Peyer's patch (tissue), 4 donors: ENCODE measurements around the gene OLFM1. TPM values are rescaled to one million over a fixed set of nuclear protein-coding genes. Genes with fewer than 3 reads are reported as not detected.
"Not testable (repeated sequence)": the region's sequence is repeated elsewhere in the genome, so short reads cannot be mapped to it uniquely, and the experiment has no call there.

Experiments used
- DNase-seq, 3 donors: peaks; one replicate each; pipeline ENCODE4 v3.0.0-alpha.2; 2017 to 2019
- H3K27ac ChIP-seq, 4 donors: fragments of 200-600 bp; sonication (generic); one replicate each; pipeline ENCODE4 v1.5.1; 2016 to 2019
- H3K27me3 ChIP-seq, 2 donors: fragments of 200-600 bp; sonication (generic); one replicate each; pipeline ENCODE4 v1.5.1; 2019
- H3K36me3 ChIP-seq, 3 donors: fragments of 200-600 bp; sonication (generic); one replicate each; pipeline ENCODE4 v1.5.1; 2016 to 2019
- H3K4me1 ChIP-seq, 4 donors: fragments of 200-600 bp; sonication (generic); one replicate each; pipeline ENCODE4 v1.5.1; 2016 to 2019
- H3K4me3 ChIP-seq, 4 donors: fragments of 200-600 bp; sonication (generic); 1 replicate in 3 of 4; 2 replicates in 1 of 4; pipeline ENCODE4 v1.5.1; 2016 to 2019; ENCODE audit warnings: mild to moderate bottlenecking in 1 of 4
- H3K9me3 ChIP-seq, 4 donors: fragments of 200-600 bp; sonication (generic); one replicate each; pipeline ENCODE4 v1.5.1; 2016 to 2019; ENCODE audit warnings: mild to moderate bottlenecking in 1 of 4
- CTCF ChIP-seq, 6 experiments: fragments of 450-650 bp in 4 of 6; fragments of 200-600 bp in 2 of 6; sonication (generic) in 1 of 6; IDR thresholded peaks; one replicate each; pipeline ENCODE4 v1.5.1; 2017 to 2019; ENCODE audit warnings: antibody characterized with exemption in 6 of 6, mild to moderate bottlenecking in 3 of 6, moderate library complexity in 1 of 6
- POLR2A ChIP-seq, 2 donors: fragments of 450-650 bp; IDR thresholded peaks; one replicate each; pipeline ENCODE4 v1.5.1; 2017; ENCODE audit warnings: antibody characterized with exemption in 2 of 2, mild to moderate bottlenecking in 2 of 2, moderate library complexity in 2 of 2
- total RNA-seq, 4 donors: library from RNA; depleted of rRNA; stranded (reverse); fragments of >200 nt; gene quantifications; one replicate each; pipeline ENCODE4 v1.1.0, GENCODE V29; 2016

Gene OLFM1
- total RNA-seq, 4 donors from 2014 or later = 2.5 to 5.8 (median 4.9) TPM

GRCh38 chr9:135147938-135148337 is 60.5 kb downstream of the OLFM1 start:
- H3K36me3 ChIP-seq = no peaks in the 10 kb centered on the region
- no peaks in the 10 kb centered on the region for H3K4me1 ChIP-seq
- no peak overlapping the region for H3K27ac ChIP-seq
- H3K27me3 ChIP-seq = no peaks in the 10 kb centered on the region
- TF ChIP-seq CTCF (IDR thresholded peaks at IDR 0.05) = no peak
- TF ChIP-seq POLR2A (IDR thresholded peaks at IDR 0.05) = no peak
- no peak for DNase-seq
- H3K4me3 ChIP-seq = no peak overlapping the region
- no peaks in the 10 kb centered on the region for H3K9me3 ChIP-seq

- H3K27ac ChIP-seq = no peak overlapping the region
- H3K4me1 ChIP-seq = no peaks in the 10 kb centered on the region
- no peak overlapping the region for H3K4me3 ChIP-seq
- H3K36me3 ChIP-seq = no peaks in the 10 kb centered on the region
- DNase-seq = no peak
- H3K9me3 ChIP-seq = no peaks in the 10 kb centered on the region
- no peaks in the 10 kb centered on the region for H3K27me3 ChIP-seq
- TF ChIP-seq CTCF (IDR thresholded peaks at IDR 0.05) (no peak), POLR2A (IDR thresholded peaks at IDR 0.05) (no peak)
Observed at GRCh38 chr9:135148386-135148785, 60.9 kb downstream of the OLFM1 start.

- not testable (repeated sequence) for DNase-seq, H3K9me3 ChIP-seq, H3K27me3 ChIP-seq, H3K27ac ChIP-seq, H3K4me3 ChIP-seq, H3K36me3 ChIP-seq, H3K4me1 ChIP-seq
Observed at GRCh38 chr9:135149901-135150300, 62.4 kb downstream of the OLFM1 start.

GRCh38 chr9:135150981-135151380 is 63.5 kb downstream of the OLFM1 start:
- Histone ChIP-seq H3K27ac (no peak overlapping the region), H3K4me3 (no peak overlapping the region), H3K9me3 (no peaks in the 10 kb centered on the region), H3K36me3 (no peaks in the 10 kb centered on the region), H3K27me3 (no peaks in the 10 kb centered on the region), H3K4me1 (no peaks in the 10 kb centered on the region)
- no peak for DNase-seq
- TF ChIP-seq CTCF (IDR thresholded peaks at IDR 0.05) (no peak), POLR2A (IDR thresholded peaks at IDR 0.05) (no peak)

GRCh38 chr9:135151757-135152613 is 64.5 kb downstream of the OLFM1 start:
- H3K27me3 ChIP-seq = no peaks in the 10 kb centered on the region
- H3K36me3 ChIP-seq = no peaks in the 10 kb centered on the region
- DNase-seq = no peak
- H3K4me1 ChIP-seq = no peaks in the 10 kb centered on the region
- no peak for TF ChIP-seq POLR2A (IDR thresholded peaks at IDR 0.05)
- TF ChIP-seq CTCF (IDR thresholded peaks at IDR 0.05) = no peak
- H3K4me3 ChIP-seq = no peak overlapping the region
- no peak overlapping the region for H3K27ac ChIP-seq
- H3K9me3 ChIP-seq = no peaks in the 10 kb centered on the region

GRCh38 chr9:135152614-135153334 is 65.3 kb downstream of the OLFM1 start:
- no peak for TF ChIP-seq POLR2A (IDR thresholded peaks at IDR 0.05)
- TF ChIP-seq CTCF (IDR thresholded peaks at IDR 0.05) = no peak
- Histone ChIP-seq H3K4me1 (no peaks in the 10 kb centered on the region), H3K4me3 (no peak overlapping the region), H3K27ac (no peak overlapping the region), H3K9me3 (no peaks in the 10 kb centered on the region), H3K36me3 (no peaks in the 10 kb centered on the region), H3K27me3 (no peaks in the 10 kb centered on the region)
- DNase-seq = no peak
